Epithelial cell of proximal tubule (primary cell): ENCODE measurements around the gene HTR2B. TPM values are rescaled to one million over a fixed set of nuclear protein-coding genes. Genes with fewer than 3 reads are reported as not detected.

Experiments
- DNase-seq: peaks from one replicate; pipeline ENCODE4 v3.0.0-alpha.2; 2011; ENCODE audit warnings: low read depth
- H3K4me3 ChIP-seq: 2 replicates; pipeline ENCODE4 v1.5.1; 2011; ENCODE audit warnings: low read depth, mild to moderate bottlenecking, low read length
- CTCF ChIP-seq: conservative IDR thresholded peaks from 2 replicates; pipeline ENCODE4 v1.5.1; 2012; ENCODE audit warnings: low read depth, mild to moderate bottlenecking, low read length
- total RNA-seq: library from RNA; depleted of rRNA; stranded (reverse); fragments of >200 nt; gene quantifications from 2 replicates; pipeline ENCODE4 v1.2.3, GENCODE V29; 2015

The HTR2B gene
- total RNA-seq, 1 donor from 2014 or later = not detected

GRCh38 chr2:231134910-231135655 lies 10.2 kb upstream of the HTR2B start:
- no peak for DNase-seq
- TF ChIP-seq CTCF = no peak
- H3K4me3 ChIP-seq = no peak overlapping the region

GRCh38 chr2:231133365-231134099 lies 8.7 kb upstream of the HTR2B start:
- no peak for DNase-seq
- H3K4me3 ChIP-seq = no peak overlapping the region
- TF ChIP-seq CTCF = no peak

- H3K4me3 ChIP-seq = no peak overlapping the region
- no peak for DNase-seq
- TF ChIP-seq CTCF = no peak
These were observed 7.3 kb upstream of the HTR2B start for GRCh38 chr2:231132129-231132528.

- TF ChIP-seq CTCF = no peak
- DNase-seq = no peak
- H3K4me3 ChIP-seq = no peak overlapping the region
These were observed 5.7 kb upstream of the HTR2B start for GRCh38 chr2:231130336-231131056.

- no peak overlapping the region for H3K4me3 ChIP-seq
- TF ChIP-seq CTCF = no peak
- no peak for DNase-seq
These were observed 4.4 kb upstream of the HTR2B start for GRCh38 chr2:231129216-231129615.

- no peak for DNase-seq
- H3K4me3 ChIP-seq = no peak overlapping the region
- TF ChIP-seq CTCF = no peak
These were observed 3.7 kb upstream of the HTR2B start for GRCh38 chr2:231128541-231128940.
